ENCODE measurements around the gene RNASE7.

The RNASE7 gene

GRCh38 chr14:21088687-21089086 is 46.5 kb downstream of the RNASE7 start:
- no peak for DNase-seq

DNA sequence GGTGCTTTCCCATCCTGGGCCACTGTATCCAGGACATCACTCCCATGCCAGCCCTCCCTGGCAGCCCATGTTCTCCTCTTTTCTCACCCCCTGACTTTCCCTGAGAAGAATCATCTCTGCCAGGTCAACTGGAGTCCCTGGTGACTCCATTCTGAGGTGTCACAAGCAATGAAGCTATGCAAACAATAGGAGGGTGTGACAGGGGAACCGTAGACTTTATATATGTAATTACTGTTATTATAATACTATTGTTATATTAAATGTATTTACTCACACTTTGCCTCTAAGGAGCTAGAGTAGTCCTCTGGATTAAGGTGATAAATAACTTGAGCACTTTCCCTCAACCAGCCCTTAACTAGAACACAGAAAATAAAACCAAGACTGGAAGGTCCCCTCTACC is 47.1 kb downstream of the RNASE7 start:
- no peak for DNase-seq

GRCh38 chr14:21089877-21090193 is 47.7 kb downstream of the RNASE7 start:
- DNase-seq = no peak

DNA sequence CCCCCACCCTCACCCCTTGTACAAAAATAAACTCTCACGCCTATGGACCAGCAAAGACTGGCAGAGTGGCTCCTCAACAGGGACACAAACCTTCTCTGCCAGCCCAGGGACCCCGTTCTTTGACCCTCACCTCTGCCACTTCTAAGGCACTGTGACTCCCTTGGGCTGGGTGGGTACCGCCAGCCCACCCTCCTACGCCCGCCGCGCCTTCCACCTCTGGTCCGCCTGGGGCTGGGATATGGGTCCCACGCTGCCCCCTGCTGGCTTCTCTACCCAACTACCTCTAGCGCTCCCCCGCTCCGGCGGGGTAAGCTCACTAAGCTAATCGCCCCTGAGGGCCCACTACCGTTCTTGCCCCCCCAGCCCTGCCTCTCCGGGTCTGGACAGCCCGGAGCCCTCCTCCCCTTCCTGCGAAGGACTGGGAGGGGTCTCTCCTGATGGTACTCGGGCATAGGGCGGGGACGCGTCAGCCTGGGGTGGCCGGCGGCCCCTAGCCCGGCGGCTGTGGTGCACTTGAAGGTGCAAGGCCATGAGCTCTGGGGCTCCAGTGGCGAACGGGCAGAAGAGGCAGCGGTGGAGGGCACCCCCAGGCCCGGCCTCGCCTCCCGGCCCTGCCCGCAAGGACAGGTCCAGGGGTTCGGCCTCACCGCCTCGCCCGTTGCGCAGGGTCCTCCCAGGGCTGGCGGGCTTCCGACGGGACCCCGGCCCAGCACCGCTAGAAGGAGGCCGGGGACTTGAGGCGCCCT is 48.2 kb downstream of the RNASE7 start:
- peak; percentile 25 for DNase-seq

GRCh38 chr14:21090940-21091663 is 48.9 kb downstream of the RNASE7 start:
- no peak for DNase-seq

DNA sequence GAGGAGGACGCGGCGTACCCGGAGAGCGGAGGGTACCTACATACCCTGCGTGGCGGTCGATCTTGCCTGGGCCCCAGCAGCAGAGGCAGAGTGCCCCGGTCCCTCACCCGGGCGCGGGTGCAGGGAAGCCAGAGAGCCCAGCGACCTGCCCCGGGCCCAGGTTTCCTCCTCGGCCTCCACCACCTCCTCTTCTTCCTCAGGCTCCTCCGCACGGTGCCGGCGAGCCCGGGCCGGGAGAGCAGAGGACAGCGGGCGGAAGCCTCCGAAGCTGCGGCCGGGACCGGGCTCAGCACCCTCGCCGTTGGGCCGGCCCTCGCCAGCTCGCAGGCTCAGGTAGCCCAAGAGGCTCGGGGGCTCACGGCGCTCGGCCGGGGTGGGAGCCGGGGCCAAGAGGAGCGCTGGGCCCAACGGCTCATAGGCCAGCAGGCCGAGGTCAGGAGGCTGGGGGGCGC is 49.7 kb downstream of the RNASE7 start:
- DNase-seq = no peak

DNA sequence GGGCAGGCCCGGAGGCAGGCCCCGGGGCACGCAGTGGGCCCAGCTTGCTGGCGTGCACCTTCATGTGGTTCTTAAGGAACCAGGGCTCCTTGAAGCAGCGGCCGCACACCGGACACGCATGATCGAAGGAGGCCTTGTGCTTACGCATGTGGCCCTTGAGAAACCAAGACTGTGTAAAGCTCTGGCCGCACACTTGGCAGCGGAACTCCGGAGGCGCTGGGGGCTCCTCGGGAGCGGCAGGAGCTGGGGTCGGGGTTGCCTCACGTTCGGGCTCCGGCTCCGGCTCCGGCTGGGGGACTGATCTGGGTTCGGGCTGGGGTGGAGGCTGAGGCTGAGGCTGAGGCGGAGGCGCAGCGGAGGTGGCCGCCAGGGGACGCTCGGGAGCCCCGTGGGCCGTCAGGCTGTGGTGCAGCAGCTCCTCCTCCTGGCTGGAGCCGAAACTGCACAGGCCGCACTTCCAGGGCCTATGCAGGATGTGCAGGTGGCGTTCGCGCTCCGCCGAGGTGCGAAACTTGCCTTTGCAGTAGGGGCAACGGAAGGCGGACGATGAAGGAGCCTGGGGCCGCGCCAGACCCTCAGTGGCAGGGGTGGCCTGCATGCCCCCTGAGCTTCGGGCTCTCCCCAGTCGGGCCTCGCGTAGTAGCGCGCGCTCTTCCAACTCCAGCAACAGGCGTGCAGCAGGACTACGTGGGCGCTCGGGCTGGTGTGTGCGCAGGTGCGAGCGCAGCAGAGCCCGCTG is 50.3 kb downstream of the RNASE7 start:
- peak; percentile 69 for DNase-seq

GRCh38 chr14:21093018-21093417 is 50.9 kb downstream of the RNASE7 start:
- no peak for DNase-seq

Data from hematopoietic multipotent progenitor cell treated with erythropoietin and hydrocortisone succinate and interleukin-3 and kit ligand, for 8 days (in vitro differentiated cells).